Cardiac muscle cell (in vitro differentiated cells and primary cell): Measurements from ENCODE around the gene ADAMTS12. TPM values are rescaled to one million over a fixed set of nuclear protein-coding genes. Genes with fewer than 3 reads are reported as not detected.

Source experiments
- DNase-seq, 2 donors: peaks; one replicate each; pipeline versions ENCODE4 v3.0.0 to v3.0.0-alpha.2; 2010 to 2017; ENCODE audit warnings: low read depth in 1 of 2, low spot score in 1 of 2
- H3K27ac ChIP-seq: fragments of 200-600 bp; sonication (generic); 2 replicates; pipeline ENCODE4 v1.5.1; 2016
- H3K27me3 ChIP-seq: fragments of 200-600 bp; sonication (generic); 2 replicates; pipeline ENCODE4 v1.6.0; 2016; ENCODE audit warnings: control low read depth
- H3K36me3 ChIP-seq: fragments of 200-600 bp; sonication (generic); 2 replicates; pipeline ENCODE4 v1.5.1; 2016; ENCODE audit warnings: control low read depth
- H3K4me1 ChIP-seq: fragments of 200-600 bp; sonication (generic); 2 replicates; pipeline ENCODE4 v1.8.1; 2017; ENCODE audit warnings: low read depth, mild to moderate bottlenecking, mixed run types
- H3K4me3 ChIP-seq: fragments of 200-600 bp; sonication (generic); 2 replicates; pipeline ENCODE4 v1.5.1; 2016; ENCODE audit warnings: mild to moderate bottlenecking
- H3K9me3 ChIP-seq: fragments of 200-600 bp; sonication (generic); 2 replicates; pipeline ENCODE4 v1.5.1; 2017; ENCODE audit warnings: low read depth, mild to moderate bottlenecking, control low read depth
- CTCF ChIP-seq: IDR thresholded peaks from 2 replicates; pipeline ENCODE4 v1.5.1; 2012; ENCODE audit warnings: low read depth, mild to moderate bottlenecking, low read length
- polyA plus RNA-seq: library from polyadenylated mRNA; unstranded; fragments of >200 nt; fragmentation: Nextera tagmentation; extraction: Ambion mirVana; gene quantifications from 2 replicates; pipeline ENCODE4 v1.2.1, GENCODE V29; 2016
- total RNA-seq: library from RNA; depleted of rRNA; stranded (reverse); fragments of >200 nt; gene quantifications from 2 replicates; pipeline ENCODE4 v1.2.3, GENCODE V29; 2016

Gene ADAMTS12
- total and polyA plus RNA-seq, 2 experiments from 2014 or later: 29.3 to 48.4 TPM

GRCh38 chr5:33745101-33745770 lies 146.6 kb downstream of the ADAMTS12 start:
- Histone ChIP-seq H3K4me3 (no peak overlapping the region), H3K4me1 (no peaks in the 10 kb centered on the region), H3K9me3 (no peaks in the 10 kb centered on the region), H3K27ac (no peak overlapping the region), H3K27me3 (no peaks in the 10 kb centered on the region), H3K36me3 (no peaks in the 10 kb centered on the region)
- DNase-seq: no peak
- TF ChIP-seq CTCF: no peak

DNA sequence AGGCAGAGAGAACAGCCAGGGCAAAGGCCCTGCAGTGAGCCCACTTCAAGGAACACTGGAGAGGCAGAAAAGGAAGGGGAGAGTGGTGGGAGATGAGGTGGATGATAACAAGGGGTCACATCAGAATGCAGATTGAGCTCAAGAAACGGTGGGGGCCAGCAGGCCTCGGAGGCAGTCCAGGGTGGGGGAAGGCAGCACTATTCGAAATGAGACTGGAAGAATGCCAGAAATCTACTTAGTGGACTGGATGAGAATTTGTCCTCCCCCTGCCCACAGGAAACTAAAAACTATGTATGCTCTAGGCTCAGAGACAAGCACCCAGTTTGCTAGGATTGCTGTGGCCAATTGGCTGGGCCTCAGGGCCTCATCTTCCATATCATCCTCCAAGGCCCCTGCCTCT lies 148.7 kb downstream of the ADAMTS12 start:
- H3K9me3 ChIP-seq: no peaks in the 10 kb centered on the region
- H3K4me3 ChIP-seq: no peak overlapping the region
- peaks cover 9% of the 10 kb centered on the region for H3K4me1 ChIP-seq
- H3K36me3 ChIP-seq: no peaks in the 10 kb centered on the region
- peak in 1 of 2 donors; percentile 25 for DNase-seq
- peak overlapping the region; percentile 9 for H3K27ac ChIP-seq
- TF ChIP-seq CTCF: no peak
- no peaks in the 10 kb centered on the region for H3K27me3 ChIP-seq

DNA sequence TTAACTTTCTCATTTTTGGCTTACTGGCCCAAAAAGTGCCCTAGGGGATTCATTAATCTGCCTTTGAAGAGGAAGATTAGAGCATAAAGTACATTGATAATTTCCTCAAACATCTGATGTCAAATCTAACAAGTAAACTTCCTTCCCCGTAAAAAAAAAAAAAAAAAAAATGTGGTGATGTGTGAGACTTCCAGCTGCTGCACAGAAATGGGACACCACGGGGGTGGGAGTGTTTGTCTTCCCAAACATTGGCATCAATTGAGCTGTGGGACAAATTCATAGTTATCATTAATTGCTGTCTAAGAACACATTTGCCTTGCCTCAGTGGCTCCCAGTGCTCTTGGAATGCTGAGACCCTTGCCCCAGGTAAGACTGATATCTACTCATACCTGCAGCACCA lies 149.6 kb downstream of the ADAMTS12 start:
- Histone ChIP-seq H3K36me3 (no peaks in the 10 kb centered on the region), H3K4me1 (peaks cover 9% of the 10 kb centered on the region), H3K9me3 (no peaks in the 10 kb centered on the region), H3K27me3 (no peaks in the 10 kb centered on the region), H3K27ac (no peak overlapping the region), H3K4me3 (no peak overlapping the region)
- no peak for DNase-seq
- no peak for TF ChIP-seq CTCF

DNA sequence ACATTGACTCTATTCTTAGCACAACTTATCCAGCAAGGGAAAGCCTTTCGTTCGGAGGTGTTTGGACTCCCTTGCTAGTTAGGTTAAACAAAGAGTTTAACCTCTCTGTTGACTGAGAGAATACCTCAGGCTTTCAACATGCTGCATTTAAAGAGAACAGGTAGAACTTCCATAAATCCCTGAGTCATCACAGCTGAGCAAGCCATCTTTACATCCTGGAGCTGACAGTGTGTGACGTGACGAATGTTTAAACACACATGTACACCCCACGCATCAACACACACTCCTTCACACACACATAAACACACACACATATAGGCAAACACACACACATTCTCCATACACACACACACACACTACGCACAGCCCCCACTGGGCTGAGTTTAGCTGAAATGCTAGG lies 152.8 kb downstream of the ADAMTS12 start:
- DNase-seq: peak in 1 of 2 donors; percentile 47
- no peaks in the 10 kb centered on the region for H3K27me3 ChIP-seq
- peaks cover 19% of the 10 kb centered on the region for H3K4me1 ChIP-seq
- peak overlapping the region; percentile 57 for H3K27ac ChIP-seq
- H3K9me3 ChIP-seq: no peaks in the 10 kb centered on the region
- H3K4me3 ChIP-seq: no peak overlapping the region
- H3K36me3 ChIP-seq: no peaks in the 10 kb centered on the region
- TF ChIP-seq CTCF: no peak

DNA sequence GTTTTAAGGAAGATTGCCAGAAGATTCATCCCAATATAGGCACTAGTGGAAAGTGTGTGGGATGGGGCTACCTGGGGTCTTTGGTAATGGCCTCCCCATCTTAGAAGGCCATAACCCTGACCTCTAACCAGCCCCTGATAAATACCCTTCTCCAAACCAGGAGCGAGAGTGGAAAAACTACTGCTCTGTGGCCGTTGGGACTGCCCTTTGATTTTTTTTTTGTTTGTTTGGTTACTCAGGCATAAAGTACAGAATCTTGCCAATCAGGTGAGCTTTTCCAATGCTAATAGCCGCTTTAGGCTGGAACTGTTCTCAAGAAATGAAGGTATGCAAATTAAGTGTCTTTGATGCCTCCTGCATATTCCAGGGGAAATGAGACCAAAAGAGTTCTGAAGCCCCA lies 153.7 kb downstream of the ADAMTS12 start:
- Histone ChIP-seq H3K4me1 (peaks cover 20% of the 10 kb centered on the region), H3K36me3 (no peaks in the 10 kb centered on the region), H3K9me3 (no peaks in the 10 kb centered on the region), H3K4me3 (no peak overlapping the region), H3K27me3 (no peaks in the 10 kb centered on the region), H3K27ac (no peak overlapping the region)
- DNase-seq: no peak
- no peak for TF ChIP-seq CTCF

- Histone ChIP-seq H3K27ac (no peak overlapping the region), H3K27me3 (no peaks in the 10 kb centered on the region), H3K4me3 (no peak overlapping the region), H3K36me3 (no peaks in the 10 kb centered on the region), H3K9me3 (no peaks in the 10 kb centered on the region), H3K4me1 (peaks cover 20% of the 10 kb centered on the region)
- no peak for TF ChIP-seq CTCF
- no peak for DNase-seq
Measured at GRCh38 chr5:33737697-33738096, 154.1 kb downstream of the ADAMTS12 start.
